ENCODE measurements around the gene COQ8A.

- TF ChIP-seq CTCF (IDR thresholded peaks at IDR 0.05) (no peak), JUN (CRISPR knock-in tag; IDR thresholded peaks at IDR 0.05) (no peak), AFF4 (CRISPR knock-in tag; IDR thresholded peaks at IDR 0.05; ENCODE audit: borderline replicate concordance) (no peak), CBFB (CRISPR knock-in tag; IDR thresholded peaks at IDR 0.05; ENCODE audit: low read depth) (no peak), MAX (CRISPR knock-in tag; IDR thresholded peaks at IDR 0.05) (no peak), ZNF263 (CRISPR knock-in tag; IDR thresholded peaks at IDR 0.05; ENCODE audit: low read depth) (no peak), PRDM15 (CRISPR knock-in tag; IDR thresholded peaks at IDR 0.05) (no peak)
Measured at GRCh38 chr1:226977643-226978431, 37.7 kb downstream of the COQ8A start.

Data from WTC11 (cell line).